ENCODE results near the gene EXOC4.
"Not testable (repeated sequence)": the region's sequence is repeated elsewhere in the genome, so short reads cannot be mapped to it uniquely, and the experiment has no call there.

The EXOC4 gene

GRCh38 chr7:133309333-133309732 is 56.5 kb downstream of the EXOC4 start:
- H3K4me3 ChIP-seq (ENCODE audit: low read depth, low read length) = no peak overlapping the region
- DNase-seq (ENCODE audit: low read depth) = no peak
- no peak for TF ChIP-seq CTCF (IDR thresholded peaks at IDR 0.05; ENCODE audit: low read depth, low read length, missing control alignments)

GRCh38 chr7:133310232-133310862 is 57.5 kb downstream of the EXOC4 start:
- TF ChIP-seq CTCF (IDR thresholded peaks at IDR 0.05; ENCODE audit: low read depth, low read length, missing control alignments) = no peak

GRCh38 chr7:133313575-133313974 is 60.7 kb downstream of the EXOC4 start:
- no peak overlapping the region for H3K4me3 ChIP-seq (ENCODE audit: low read depth, low read length)
- DNase-seq (ENCODE audit: low read depth) = no peak
- no peak for TF ChIP-seq CTCF (IDR thresholded peaks at IDR 0.05; ENCODE audit: low read depth, low read length, missing control alignments)

More at GRCh38 chr7:133310232-133310862, 57.5 kb downstream of the EXOC4 start:
- no peak overlapping the region for H3K4me3 ChIP-seq (ENCODE audit: low read depth, low read length)
- no peak for DNase-seq (ENCODE audit: low read depth)

GRCh38 chr7:133314084-133314483 is 61.2 kb downstream of the EXOC4 start:
- TF ChIP-seq CTCF (IDR thresholded peaks at IDR 0.05; ENCODE audit: low read depth, low read length, missing control alignments) = no peak
- H3K4me3 ChIP-seq (ENCODE audit: low read depth, low read length) = no peak overlapping the region
- DNase-seq (ENCODE audit: low read depth) = no peak

GRCh38 chr7:133315332-133316040 is 62.6 kb downstream of the EXOC4 start:
- no peak overlapping the region for H3K4me3 ChIP-seq (ENCODE audit: low read depth, low read length)
- no peak for DNase-seq (ENCODE audit: low read depth)
- no peak for TF ChIP-seq CTCF (IDR thresholded peaks at IDR 0.05; ENCODE audit: low read depth, low read length, missing control alignments)

- no peak overlapping the region for H3K4me3 ChIP-seq (ENCODE audit: low read depth, low read length)
- no peak for TF ChIP-seq CTCF (IDR thresholded peaks at IDR 0.05; ENCODE audit: low read depth, low read length, missing control alignments)
- no peak for DNase-seq (ENCODE audit: low read depth)
These were observed 67.0 kb downstream of the EXOC4 start for GRCh38 chr7:133319842-133320241.

- no peak for DNase-seq (ENCODE audit: low read depth)
- no peak for TF ChIP-seq CTCF (IDR thresholded peaks at IDR 0.05; ENCODE audit: low read depth, low read length, missing control alignments)
- no peak overlapping the region for H3K4me3 ChIP-seq (ENCODE audit: low read depth, low read length)
These were observed 68.0 kb downstream of the EXOC4 start for GRCh38 chr7:133320891-133321290.

- DNase-seq (ENCODE audit: low read depth); H3K4me3 ChIP-seq (ENCODE audit: low read depth, low read length): not testable (repeated sequence)
These were observed 68.5 kb downstream of the EXOC4 start for GRCh38 chr7:133321366-133321765.

- H3K4me3 ChIP-seq (ENCODE audit: low read depth, low read length); DNase-seq (ENCODE audit: low read depth): not testable (repeated sequence)
These were observed 73.9 kb downstream of the EXOC4 start for GRCh38 chr7:133326745-133327144.

- not testable (repeated sequence) for H3K4me3 ChIP-seq (ENCODE audit: low read depth, low read length); DNase-seq (ENCODE audit: low read depth)
These were observed 75.1 kb downstream of the EXOC4 start for GRCh38 chr7:133328021-133328420.

Data from GM12864 (cell line).